ENCODE data around the gene VPS13D.

The VPS13D gene

DNA sequence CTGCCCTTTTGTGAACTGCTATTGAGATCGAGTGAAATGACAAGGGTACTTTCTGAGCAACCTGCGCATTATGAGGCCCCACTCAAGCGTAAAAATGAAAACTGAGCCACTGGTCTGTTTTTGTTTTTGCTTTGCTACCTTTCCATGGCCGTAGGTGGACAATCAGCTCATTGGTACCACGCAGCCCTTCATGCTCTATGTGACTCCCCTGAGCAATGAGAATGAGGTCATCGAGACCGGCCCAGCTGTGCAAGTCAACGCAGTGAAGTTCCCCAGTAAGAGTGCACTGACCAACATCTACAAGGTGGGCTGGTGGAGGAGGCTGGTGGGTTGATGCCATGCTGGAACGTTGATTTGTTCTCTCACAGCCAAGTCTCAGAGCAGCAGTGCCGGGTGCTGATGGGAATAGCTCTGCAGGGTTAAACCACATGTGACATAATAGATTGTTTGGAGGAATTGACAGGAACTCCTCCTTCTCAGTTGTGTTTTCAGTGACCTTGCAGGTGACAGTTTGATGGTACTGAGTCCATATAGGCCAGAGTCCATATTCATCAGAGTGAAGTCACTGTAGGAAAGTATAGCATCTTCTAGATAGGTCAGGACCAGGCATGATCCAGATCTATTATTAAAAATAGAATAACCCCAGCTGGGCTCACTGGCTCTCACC, 170.3 kb downstream of the VPS13D start:
- no peak for DNase-seq (ENCODE audit: extremely low read depth in 1 of 2, low read depth in 1 of 2)

DNA sequence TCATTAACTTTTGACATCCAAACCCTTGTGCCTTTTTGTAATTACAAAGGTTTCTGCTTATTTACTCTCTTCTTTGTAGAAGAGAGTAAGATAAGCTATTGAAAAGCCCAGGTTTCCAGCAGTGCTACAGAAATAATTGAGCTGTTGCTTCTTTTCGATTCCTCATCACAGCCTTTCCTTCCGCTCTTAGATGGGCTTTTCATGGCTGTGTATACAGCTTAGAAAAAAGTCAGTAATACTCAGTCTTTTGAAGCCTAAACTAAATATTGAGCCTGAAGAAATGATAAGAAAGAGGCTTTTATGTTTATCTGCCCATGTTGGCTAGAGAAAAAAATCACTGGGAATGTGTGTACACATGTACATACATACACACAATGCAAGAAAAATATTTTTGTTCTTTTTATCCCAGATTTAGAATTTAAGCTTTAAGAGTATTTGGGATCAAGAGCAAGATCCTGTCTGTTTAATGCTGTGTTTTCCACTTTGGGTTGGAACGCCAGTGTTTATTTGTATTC, 172.4 kb downstream of the VPS13D start:
- no peak for DNase-seq (ENCODE audit: extremely low read depth in 1 of 2, low read depth in 1 of 2)

DNA sequence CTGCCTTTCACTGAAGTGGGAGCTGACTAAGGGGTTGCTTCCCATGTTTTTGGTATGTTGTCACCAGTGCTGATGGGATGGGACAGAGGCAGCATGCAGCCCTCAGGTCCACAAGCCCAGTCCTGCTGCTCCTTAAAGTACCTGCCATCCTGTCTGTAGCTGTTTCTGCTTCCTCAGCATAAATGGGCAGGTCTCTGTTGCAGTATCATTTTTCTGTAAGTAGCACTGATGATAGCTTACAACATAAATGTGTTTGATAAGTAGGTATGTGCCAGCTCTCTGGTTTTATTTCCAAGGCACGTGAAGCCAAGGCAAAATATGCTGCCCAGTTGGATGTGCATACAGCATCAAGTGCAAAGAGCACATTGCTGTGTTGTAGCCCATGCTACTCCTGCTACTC, 173.0 kb downstream of the VPS13D start:
- no peak for DNase-seq (ENCODE audit: extremely low read depth in 1 of 2, low read depth in 1 of 2)

DNA sequence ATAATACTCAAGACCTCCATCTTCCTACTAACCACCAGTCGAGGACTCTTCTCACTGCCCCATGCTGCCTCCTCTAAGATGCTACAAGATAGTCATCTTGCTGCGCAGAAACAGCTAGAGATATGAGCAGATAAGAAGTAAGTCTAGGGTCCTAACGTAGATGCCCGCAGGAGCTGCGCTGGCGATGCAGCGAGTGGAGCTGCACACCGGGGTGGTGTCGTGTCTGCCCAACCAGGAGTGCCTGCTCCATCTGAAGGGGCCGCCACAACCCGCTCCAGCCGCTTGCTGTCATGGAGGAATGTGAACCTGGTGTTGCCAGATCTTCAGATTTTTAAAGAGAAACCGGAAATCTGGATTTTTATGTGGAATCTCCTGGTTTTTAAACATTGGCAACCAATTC, 175.1 kb downstream of the VPS13D start:
- DNase-seq (ENCODE audit: extremely low read depth in 1 of 2, low read depth in 1 of 2) = no peak

DNA sequence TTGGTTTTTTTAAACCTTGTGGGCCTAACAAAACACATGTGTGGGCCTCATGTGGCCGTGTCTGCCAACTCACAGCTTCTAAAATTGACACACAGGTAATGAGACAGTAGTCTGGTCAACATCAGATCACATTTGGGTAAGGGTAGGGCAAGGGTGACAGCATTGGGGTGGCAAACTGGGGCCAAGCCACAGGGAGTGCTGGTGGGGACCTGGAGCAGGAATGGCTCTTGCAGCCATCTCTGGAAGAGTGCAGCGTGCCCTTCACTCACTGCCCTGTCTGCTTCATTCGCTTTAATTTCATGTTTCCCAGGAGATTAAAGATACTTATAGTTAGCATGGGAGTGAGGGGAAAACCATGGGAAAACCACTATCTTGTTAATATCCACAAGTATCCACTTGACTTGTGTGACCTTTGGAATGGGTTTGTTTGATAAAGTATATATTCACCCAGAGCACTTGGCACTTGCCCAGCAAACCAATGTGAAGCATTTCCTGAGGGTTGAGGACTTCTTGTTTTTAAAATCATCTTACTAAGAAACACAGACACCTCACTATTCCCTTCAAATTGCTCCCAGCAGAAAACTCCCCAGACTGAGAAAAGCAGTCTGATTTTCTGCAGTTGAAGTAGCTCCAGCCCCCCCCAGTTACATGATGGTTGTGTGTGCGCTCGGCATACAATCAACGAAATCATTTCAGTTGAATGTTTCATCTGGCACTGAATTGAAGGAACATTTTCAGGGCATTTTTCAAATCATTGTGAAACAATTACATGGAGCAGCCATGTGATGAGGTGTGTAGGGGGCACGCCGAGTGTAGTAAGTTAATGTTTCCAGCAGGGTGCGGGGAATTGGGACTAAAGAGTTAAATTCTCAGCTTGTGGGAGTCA, 175.7 kb downstream of the VPS13D start:
- DNase-seq (ENCODE audit: extremely low read depth in 1 of 2, low read depth in 1 of 2) = no peak

DNA sequence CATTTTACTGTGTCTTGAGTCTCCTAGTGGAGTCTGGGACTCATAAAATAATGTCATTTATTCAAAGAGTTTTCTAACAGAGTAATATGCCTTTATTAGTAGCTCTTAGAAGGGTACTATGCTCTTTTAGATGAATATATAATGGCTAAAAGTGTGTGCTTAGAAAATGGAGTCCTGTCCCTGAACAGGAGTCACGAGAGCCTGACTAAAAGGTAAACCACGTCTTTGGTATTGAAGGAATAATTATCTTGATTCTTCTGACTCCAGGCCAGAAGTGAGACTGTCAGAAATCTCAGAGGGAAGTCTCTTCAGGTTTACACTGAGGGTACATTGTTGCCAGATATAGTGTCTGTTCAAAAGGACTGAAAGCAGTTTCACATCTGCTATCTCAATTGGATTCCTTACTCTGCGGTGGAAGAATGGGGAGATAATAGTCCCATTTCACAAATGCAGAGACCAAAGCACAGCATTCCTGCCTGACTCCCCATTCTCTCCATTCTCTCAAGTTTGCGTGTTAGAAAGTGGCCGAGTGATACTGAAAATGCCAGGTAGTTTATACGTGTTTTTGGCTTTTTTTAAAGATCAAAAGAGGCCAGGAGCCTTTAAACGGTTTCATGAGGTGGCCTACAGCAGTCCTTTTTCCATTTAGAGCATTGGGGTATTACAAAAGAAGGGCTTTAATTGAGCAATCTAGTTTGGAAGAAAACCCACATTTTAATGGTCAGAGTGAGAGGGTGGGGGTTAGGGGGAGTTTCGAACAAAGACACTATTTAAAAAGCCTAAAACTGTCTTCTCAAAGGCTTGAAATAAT, 176.6 kb downstream of the VPS13D start:
- no peak for DNase-seq (ENCODE audit: extremely low read depth in 1 of 2, low read depth in 1 of 2)

DNA sequence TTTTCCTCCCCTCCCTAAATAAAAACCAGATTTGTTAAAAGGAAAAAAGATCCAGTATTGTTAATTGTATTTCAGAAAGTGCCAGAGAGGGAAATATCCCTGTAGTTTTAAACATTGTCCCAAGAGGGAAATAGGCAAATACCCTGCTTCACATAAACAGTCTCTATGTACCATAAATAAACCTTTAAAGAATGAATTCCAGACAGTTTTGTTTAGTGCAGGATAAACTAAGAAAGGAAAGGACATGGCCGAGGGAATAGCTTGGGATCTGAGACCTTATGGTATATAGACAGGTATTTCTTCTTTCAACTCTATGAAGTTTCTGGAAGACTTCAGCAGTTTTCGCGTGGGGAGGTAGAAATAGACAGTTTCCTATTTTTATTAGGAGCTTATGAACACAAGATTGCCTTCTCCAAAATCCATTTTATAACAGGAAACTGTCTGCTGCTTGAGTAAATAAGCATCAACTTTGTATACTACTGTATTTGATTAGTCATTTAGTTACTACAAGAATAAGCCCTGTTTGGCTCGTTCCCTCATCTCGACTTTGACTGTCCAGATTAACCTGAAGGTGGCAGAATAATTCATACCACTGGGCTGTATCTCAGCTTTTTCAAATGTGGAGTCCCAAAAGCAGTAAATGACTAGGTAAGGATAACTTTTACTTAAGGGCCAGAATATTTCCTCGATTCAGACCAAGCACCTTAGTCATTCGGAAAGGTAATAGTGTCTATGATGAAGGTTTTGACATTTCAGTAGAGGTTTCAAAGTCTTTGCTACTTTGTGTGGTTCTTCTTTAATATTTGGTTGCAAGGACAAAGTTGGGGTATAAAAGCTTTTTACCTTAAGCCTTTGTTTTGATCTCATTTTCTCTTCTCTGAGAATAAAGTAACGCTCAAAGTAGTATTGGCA, 177.5 kb downstream of the VPS13D start:
- no peak for DNase-seq (ENCODE audit: extremely low read depth in 1 of 2, low read depth in 1 of 2)

DNA sequence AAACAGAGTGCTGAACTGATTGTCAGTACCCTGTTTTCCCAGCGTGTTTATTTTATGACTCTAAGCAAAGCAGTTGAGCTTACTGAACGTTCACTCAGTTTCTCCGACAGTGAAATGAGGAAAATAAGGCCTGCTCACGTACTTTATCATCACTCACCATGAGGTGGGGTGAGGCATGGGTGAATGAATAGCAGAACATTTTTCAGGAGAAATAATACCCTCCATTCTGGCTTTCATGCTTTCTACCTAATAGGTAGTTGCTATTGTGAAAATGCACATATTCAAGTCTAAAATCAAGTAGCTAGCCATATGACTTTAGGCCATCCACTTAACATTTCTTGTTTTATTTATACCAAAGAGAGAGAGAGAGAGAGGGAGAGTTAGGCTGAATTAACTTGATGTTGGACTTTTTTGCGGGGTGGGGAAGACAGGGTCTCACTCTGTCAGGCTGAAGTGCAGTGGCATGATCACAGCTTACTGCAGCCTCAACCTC, 178.2 kb downstream of the VPS13D start:
- no peak for DNase-seq (ENCODE audit: extremely low read depth in 1 of 2, low read depth in 1 of 2)

DNA sequence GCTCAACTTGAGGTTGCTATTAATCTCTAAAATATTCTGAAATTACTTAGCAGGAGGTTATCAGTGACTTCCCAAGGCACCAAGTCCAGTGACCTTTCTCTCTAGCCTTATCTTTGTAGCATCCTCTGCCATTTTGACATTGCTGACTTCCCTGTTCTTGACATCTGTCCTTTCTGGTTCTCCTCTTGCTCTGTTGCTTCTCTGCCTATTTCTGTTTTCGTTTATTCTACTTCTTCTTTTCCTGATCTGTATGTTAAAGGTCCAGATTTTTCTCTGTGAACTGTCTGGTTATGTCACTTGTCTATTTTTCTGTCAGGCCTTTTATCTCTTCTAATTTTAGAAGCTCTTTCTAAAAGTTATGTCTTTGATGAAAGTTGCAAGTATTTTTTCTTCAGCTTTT, 178.8 kb downstream of the VPS13D start:
- DNase-seq (ENCODE audit: extremely low read depth in 1 of 2, low read depth in 1 of 2) = no peak

DNA sequence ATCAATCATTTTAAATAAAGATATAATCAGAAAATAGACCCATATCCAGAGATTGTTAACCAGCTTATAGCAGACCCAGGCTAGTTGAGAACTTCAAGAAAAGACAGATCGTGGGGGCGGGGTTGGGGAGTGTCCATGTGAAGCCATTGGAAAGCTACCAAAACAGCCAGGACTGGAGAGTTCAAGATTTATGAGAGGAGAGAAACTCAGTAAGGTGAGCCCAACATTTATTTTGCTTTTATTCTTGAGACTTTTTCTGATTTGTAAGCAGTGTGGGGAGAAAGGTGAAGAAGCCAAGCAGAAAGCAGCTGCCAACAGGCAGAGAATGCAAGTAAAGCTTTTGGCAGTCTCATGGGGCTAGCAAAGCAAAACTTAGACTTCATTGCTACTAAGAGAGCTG, 179.9 kb downstream of the VPS13D start:
- DNase-seq (ENCODE audit: extremely low read depth in 1 of 2, low read depth in 1 of 2) = no peak

DNA sequence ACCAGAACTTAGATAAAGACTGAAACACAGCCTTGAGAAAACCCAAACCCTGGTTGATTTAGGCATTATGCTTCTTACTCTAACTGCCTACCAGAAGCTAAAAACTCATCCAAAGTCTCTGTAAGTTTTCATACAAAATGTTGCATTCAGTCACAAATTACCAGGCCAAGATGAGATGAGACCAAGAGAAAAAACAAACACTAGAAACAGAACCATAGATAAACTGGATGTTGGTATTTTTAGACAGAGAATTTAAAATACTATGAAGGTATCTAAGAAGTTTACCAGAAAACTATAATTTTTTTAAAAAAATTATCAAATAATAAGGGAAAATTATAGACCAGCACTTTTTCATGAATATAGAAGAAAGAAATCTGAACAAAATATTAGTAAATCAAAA, 180.5 kb downstream of the VPS13D start:
- DNase-seq (ENCODE audit: extremely low read depth in 1 of 2, low read depth in 1 of 2) = no peak

DNA sequence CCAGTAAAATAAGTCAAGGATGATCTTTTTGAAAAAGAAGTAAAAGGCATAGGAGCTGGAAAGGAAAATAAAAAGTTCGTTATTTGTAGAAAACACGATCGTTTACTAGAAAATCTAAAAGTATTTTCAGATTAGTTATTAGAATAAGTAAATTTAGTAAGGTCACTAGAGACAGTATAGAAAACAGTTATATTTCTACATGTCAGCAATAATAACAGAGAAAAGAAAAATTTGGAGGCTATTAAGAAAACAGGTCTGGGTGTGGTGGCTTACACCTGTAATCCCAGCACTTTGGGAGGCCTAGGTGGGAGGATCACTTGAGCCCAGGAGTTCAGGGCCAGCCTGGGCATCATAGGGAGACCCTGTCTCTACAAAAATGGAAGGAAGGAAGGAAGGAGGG, 181.3 kb downstream of the VPS13D start:
- no peak for DNase-seq (ENCODE audit: extremely low read depth in 1 of 2, low read depth in 1 of 2)

DNA sequence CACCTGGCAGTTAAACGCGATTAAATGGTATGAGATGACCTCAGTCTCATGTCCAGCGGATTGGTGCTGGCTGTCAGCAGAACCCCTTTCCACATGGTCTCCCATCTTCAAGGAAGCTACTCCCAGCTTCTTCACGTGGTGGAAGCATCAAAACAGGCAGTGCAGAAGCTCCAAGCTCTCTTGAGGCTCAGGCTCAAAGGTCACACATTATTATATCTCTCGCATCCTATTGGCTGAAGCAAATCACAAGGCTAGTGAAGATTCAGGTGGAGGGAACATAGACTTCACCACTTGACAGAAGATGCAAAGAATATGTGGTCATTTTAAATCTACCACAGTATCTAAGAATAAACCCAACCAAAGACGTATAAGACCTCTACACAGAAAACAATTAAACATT, 181.9 kb downstream of the VPS13D start:
- no peak for DNase-seq (ENCODE audit: extremely low read depth in 1 of 2, low read depth in 1 of 2)

DNA sequence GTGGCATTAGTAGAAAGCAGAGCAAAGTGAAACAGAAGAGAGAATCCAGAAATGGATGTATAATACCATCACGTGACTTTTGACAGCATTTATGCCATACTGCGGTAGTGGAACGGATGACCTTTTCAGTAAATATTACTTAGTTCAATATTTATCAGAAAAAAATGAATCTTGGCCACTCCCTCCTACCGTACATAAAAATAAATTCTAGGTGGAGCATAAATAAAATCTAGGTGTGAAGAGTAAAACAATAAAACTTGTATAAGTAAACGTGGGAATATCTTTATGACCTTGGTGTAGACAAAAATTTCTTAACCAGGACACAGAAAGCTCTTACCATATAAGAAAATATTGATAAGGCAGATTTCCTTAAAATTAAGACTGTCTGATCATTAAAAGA, 182.6 kb downstream of the VPS13D start:
- no peak for DNase-seq (ENCODE audit: extremely low read depth in 1 of 2, low read depth in 1 of 2)

DNA sequence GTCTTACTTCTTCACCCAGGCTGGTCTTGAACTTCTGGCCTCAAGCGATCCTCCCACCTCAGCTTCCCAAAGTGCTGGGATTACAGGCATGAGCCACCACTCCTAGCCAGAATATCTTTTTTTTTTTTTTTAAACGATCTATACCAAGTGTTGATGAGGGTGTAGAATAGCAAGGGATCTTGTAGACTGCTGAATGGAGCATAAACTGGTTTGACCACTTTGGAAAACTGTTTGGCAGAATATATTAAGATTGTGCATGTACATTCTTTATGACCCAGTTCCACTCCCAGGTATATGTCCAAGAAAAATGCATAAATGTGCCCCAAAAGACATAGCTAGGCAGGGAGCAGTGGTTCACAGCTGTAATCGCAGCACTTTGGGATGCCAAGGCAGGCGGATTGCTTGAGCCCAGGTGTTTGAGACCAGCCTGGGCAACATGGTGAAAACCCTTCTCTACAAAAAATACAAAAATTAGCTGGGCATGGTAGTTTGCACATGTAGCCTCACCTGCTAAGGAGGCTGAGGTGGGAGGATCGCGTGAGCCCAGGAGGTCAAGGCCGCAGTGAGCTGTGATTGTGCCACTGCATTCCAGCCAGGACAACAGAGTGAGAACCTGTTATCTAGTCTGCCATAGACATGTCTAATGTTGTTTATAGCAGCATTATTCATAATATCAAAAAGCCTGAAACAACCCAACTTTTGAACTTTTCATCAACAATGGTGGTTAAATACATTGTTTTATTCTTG, 184.0 kb downstream of the VPS13D start:
- no peak for DNase-seq (ENCODE audit: extremely low read depth in 1 of 2, low read depth in 1 of 2)

DNA sequence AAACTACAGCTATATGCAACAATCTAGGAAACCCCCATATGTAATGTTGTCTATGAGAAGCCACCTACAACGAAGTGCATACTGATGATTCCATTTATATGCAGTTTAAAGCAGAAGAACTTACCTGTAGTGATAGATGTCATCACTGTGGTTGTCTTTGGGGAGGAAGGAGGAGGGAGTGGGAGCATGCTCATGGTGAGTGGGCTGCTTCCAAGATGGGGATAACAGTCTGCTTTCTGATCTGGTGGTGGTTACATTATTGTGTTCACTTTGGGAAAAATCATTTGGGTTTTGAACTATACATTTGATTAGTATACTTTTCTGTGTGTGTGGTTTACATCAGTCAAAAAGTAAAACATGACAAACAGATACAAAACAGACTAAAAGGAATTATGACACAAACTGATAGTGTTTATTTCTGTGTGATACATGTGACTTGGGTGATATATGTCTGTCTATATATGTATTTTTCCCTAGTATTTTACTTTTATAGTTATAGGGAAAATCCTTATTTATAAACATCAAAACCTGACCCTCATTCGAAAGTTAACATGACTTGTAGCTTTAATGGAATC, 184.7 kb downstream of the VPS13D start:
- DNase-seq (ENCODE audit: extremely low read depth in 1 of 2, low read depth in 1 of 2) = no peak

DNA sequence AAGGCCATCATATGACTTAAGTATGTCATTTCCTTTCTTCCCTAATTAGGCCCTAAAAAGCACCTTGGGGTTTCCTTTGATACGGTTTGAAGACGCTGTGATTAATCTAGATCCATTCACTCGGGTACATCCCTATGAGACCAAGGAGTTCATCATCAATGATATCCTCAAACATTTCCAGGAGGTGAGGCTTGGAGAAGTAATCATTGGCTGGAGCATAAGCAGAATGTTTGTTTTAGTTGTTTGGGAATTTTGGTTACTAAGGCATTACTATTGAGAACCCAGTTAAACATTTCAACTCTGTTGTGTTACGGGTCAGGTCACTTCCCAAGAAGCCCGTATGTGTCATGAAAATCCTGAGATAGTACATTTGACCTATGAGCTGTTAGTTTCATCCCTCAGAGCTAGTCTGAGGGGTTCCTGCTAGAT, 185.2 kb downstream of the VPS13D start:
- no peak for DNase-seq (ENCODE audit: extremely low read depth in 1 of 2, low read depth in 1 of 2)

DNA sequence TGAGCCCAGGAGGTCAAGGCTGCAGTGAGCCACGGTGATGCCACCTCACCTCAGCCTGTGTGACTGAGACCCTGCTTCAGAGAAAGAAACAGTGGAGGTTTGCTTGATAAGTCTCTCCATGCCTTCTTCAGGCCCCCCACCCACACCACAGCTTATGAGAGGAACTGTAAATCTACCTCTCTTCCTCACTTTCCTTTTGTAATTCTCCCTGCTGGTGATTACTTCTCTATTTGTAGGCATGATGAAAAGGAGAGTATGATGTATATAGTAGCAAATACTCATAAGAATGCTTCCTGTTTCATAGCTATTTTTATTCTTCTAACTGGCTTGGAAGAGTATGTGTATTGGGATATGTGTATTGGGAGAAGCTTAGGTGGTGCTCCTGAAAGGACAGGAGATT, 186.3 kb downstream of the VPS13D start:
- no peak for DNase-seq (ENCODE audit: extremely low read depth in 1 of 2, low read depth in 1 of 2)

DNA sequence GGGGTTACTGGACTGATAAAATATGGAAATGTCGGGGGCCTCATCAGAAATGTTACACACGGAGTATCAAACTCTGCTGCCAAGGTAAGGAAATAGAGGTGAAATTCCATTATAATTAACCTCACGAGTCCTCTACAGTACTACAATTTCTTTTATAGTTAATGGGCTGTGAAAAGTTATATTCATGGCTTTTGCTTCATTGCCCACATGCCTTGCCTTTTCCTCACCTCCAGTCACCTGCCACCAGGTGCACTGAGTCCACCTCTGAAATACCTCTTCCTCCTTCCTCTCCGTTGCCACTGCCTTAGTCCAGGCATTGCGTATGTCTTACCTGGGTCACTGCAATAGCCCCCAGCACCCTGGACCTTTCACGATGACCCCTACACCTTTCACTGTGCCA, 186.9 kb downstream of the VPS13D start:
- DNase-seq (ENCODE audit: extremely low read depth in 1 of 2, low read depth in 1 of 2) = no peak

Data from activated CD8-positive, alpha-beta memory T cell treated with anti-CD3 and anti-CD28 coated beads for 1 hour (primary cell).